GM18907 (cell line): ENCODE measurements around the gene EFCAB11.

Experiments used
- ATAC-seq: cut with Tn5 transposase; IDR thresholded peaks from one replicate; pipeline ENCODE4 v1.9.1; 2021; ENCODE audit warnings: mild to moderate bottlenecking, moderate library complexity; ENCODE audit not compliant: unreplicated experiment

Gene EFCAB11

GRCh38 chr14:89870316-89870715 lies 84.2 kb downstream of the EFCAB11 start:
- no peak for ATAC-seq

GRCh38 chr14:89869606-89870005 lies 84.9 kb downstream of the EFCAB11 start:
- ATAC-seq: no peak

- ATAC-seq: no peak
These were observed 88.1 kb downstream of the EFCAB11 start for GRCh38 chr14:89866458-89866857.

- no peak for ATAC-seq
These were observed 89.4 kb downstream of the EFCAB11 start for GRCh38 chr14:89865153-89865552.

- no peak for ATAC-seq
These were observed 91.7 kb downstream of the EFCAB11 start for GRCh38 chr14:89862856-89863255.

GRCh38 chr14:89861630-89862029 lies 92.9 kb downstream of the EFCAB11 start:
- ATAC-seq: no peak

- no peak for ATAC-seq
These were observed 96.4 kb downstream of the EFCAB11 start for GRCh38 chr14:89858089-89858488.

GRCh38 chr14:89856871-89857345 lies 97.6 kb downstream of the EFCAB11 start:
- ATAC-seq: no peak

- ATAC-seq: no peak
These were observed 98.4 kb downstream of the EFCAB11 start for GRCh38 chr14:89855961-89856656.

GRCh38 chr14:89853936-89854693 lies 100.4 kb downstream of the EFCAB11 start:
- no peak for ATAC-seq

- ATAC-seq: no peak
These were observed 103.4 kb downstream of the EFCAB11 start for GRCh38 chr14:89851106-89851505.

GRCh38 chr14:89849931-89850330 lies 104.6 kb downstream of the EFCAB11 start:
- no peak for ATAC-seq

- no peak for ATAC-seq
These were observed 106.4 kb downstream of the EFCAB11 start for GRCh38 chr14:89848165-89848564.

GRCh38 chr14:89845346-89845745 lies 109.2 kb downstream of the EFCAB11 start:
- ATAC-seq: no peak

GRCh38 chr14:89844508-89844907 lies 110.0 kb downstream of the EFCAB11 start:
- ATAC-seq: no peak

- no peak for ATAC-seq
These were observed 111.7 kb downstream of the EFCAB11 start for GRCh38 chr14:89842837-89843236.

GRCh38 chr14:89841851-89842250 lies 112.7 kb downstream of the EFCAB11 start:
- ATAC-seq: no peak

- ATAC-seq: no peak
These were observed 117.6 kb downstream of the EFCAB11 start for GRCh38 chr14:89836830-89837469.

- ATAC-seq: no peak
These were observed 120.9 kb downstream of the EFCAB11 start for GRCh38 chr14:89833661-89834060.

- no peak for ATAC-seq
These were observed 121.4 kb downstream of the EFCAB11 start for GRCh38 chr14:89833120-89833532.

GRCh38 chr14:89828471-89829165 lies 125.9 kb downstream of the EFCAB11 start:
- no peak for ATAC-seq
